HepG2 (cell line): ENCODE data around the gene UBB. TPM values are rescaled to one million over a fixed set of nuclear protein-coding genes. Genes with fewer than 3 reads are reported as not detected.
A peak's percentile ranks its signal among the peaks of the same experiment; 100 is the strongest.

Source experiments
- FOXA1 ChIP-seq, 2 experiments: fragments of 450-650 bp in 1 of 2; sonication (generic) in 1 of 2; formaldehyde crosslinking in 1 of 2; IDR thresholded peaks; 2 replicates each; pipeline versions ENCODE4 v1.4.0 to v1.6.1; 2016 to 2020; ENCODE audit warnings: missing genetic modification reagents in 1 of 2
- FOXP4 ChIP-seq: sonication (generic); formaldehyde crosslinking; IDR thresholded peaks from 2 replicates; pipeline ENCODE4 v1.4.0; 2020; ENCODE audit warnings: missing genetic modification reagents
- HMG20B ChIP-seq: conservative IDR thresholded peaks from 2 replicates; pipeline ENCODE4 v1.6.1; 2016; ENCODE audit warnings: missing genetic modification reagents, missing compliant biosample characterization
- MAFF ChIP-seq: IDR thresholded peaks from 2 replicates; pipeline ENCODE4 v1.6.1; 2011; ENCODE audit warnings: low read depth, low read length, improper control_type of control experiment
- MAFK ChIP-seq, 2 experiments: IDR thresholded peaks in 1 of 2; conservative IDR thresholded peaks in 1 of 2; 2 replicates each; pipeline ENCODE4 v1.6.1; 2011; ENCODE audit warnings: improper control_type of control experiment in 2 of 2, low read length in 2 of 2
- MIXL1 ChIP-seq: IDR thresholded peaks from 2 replicates; pipeline ENCODE4 v1.6.1; 2016
- NR2F1 ChIP-seq, 2 experiments: fragments of 450-650 bp in 1 of 2; formaldehyde crosslinking in 1 of 2; IDR thresholded peaks; 2 replicates each; pipeline versions ENCODE4 v1.5.0 to v1.6.1; 2016 to 2020; ENCODE audit warnings: mild to moderate bottlenecking in 1 of 2, missing compliant biosample characterization in 1 of 2, missing genetic modification reagents in 1 of 2, moderate library complexity in 1 of 2
- PHF20 ChIP-seq: sonication (generic); formaldehyde crosslinking; IDR thresholded peaks from 2 replicates; pipeline ENCODE4 v1.5.0; 2020; ENCODE audit warnings: mild to moderate bottlenecking, missing genetic modification reagents
- REPIN1 ChIP-seq: sonication (generic); formaldehyde crosslinking; IDR thresholded peaks from 2 replicates; pipeline ENCODE4 v1.8.0; 2022; ENCODE audit warnings: missing genetic modification reagents, low read depth, mild to moderate bottlenecking, borderline replicate concordance
- RERE ChIP-seq: IDR thresholded peaks from 2 replicates; pipeline ENCODE4 v1.6.1; 2016; ENCODE audit warnings: low read depth, missing genetic modification reagents, missing compliant biosample characterization
- TBP ChIP-seq: sonication (generic); formaldehyde crosslinking; IDR thresholded peaks from 2 replicates; pipeline ENCODE4 v1.5.0; 2020; ENCODE audit warnings: missing genetic modification reagents
- THRA ChIP-seq: sonication (generic); formaldehyde crosslinking; IDR thresholded peaks from 2 replicates; pipeline ENCODE4 v1.4.0; 2020; ENCODE audit warnings: missing genetic modification reagents, borderline replicate concordance
- U2AF1 ChIP-seq: fragments of 200-400 bp; formaldehyde crosslinking; optimal IDR thresholded peaks from 2 replicates; pipeline ENCODE3; 2017; ENCODE audit warnings: mild to moderate bottlenecking, low read depth, low read length
- ZBTB44 ChIP-seq: sonication (generic); formaldehyde crosslinking; IDR thresholded peaks from 2 replicates; pipeline ENCODE4 v1.4.0; 2020; ENCODE audit warnings: missing genetic modification reagents
- ZNF263 ChIP-seq: sonication (generic); formaldehyde crosslinking; IDR thresholded peaks from 2 replicates; pipeline ENCODE4 v1.4.0; 2020; ENCODE audit warnings: missing genetic modification reagents
- polyA plus RNA-seq, 8 experiments: library from polyadenylated mRNA; depleted of rRNA in 3 of 8; stranded (reverse) in 7 of 8; unstranded in 1 of 8; fragments of >200 nt; fragmentation: Illumina TruSeq in 4 of 8; extraction: Trizol in 4 of 8; gene quantifications; 2 replicates each; pipeline versions ENCODE4 v1.2.1 to v1.2.3, GENCODE V29; 2011 to 2016; ENCODE audit warnings: low read depth in 4 of 8, missing spikeins in 1 of 8, mixed read lengths in 1 of 8; ENCODE audit not compliant: insufficient read depth in 1 of 8
- total RNA-seq, 5 experiments: library from RNA; depleted of rRNA; stranded (reverse); fragments of >200 nt; fragmentation: Illumina TruSeq; extraction: Trizol; gene quantifications; 2 replicates each; pipeline ENCODE4 v1.2.3, GENCODE V29; 2016; ENCODE audit warnings: low read depth in 1 of 5

UBB gene
- total and polyA plus RNA-seq, 2 of the 13 experiments (the other 11 are each of a cell fraction or from before 2014, with no cell fraction given) = 1,130 to 2,066 TPM

- TF ChIP-seq MAFK (conservative IDR thresholded peaks at IDR 0.05 in 1 of 2, IDR thresholded peaks at IDR 0.05 in 1 of 2; ENCODE audit: low read length in 2 of 2) = peak; percentile 14 to 63; a peak in 3 of 4 replicates
- TF ChIP-seq ZNF263 (CRISPR knock-in tag) = no peak
- peak; percentile 75 for TF ChIP-seq FOXP4 (CRISPR knock-in tag)
- TF ChIP-seq NR2F1 (CRISPR knock-in tag; IDR thresholded peaks at IDR 0.05) = no peak
- no peak for TF ChIP-seq HMG20B (CRISPR knock-in tag)
- no peak; the same call in 1 of the 2 replicates for TF ChIP-seq MAFF
- TF ChIP-seq MIXL1 (CRISPR knock-in tag) = 0 out of 2 replicates have a peak, but pooled peaks have one; percentile 20
- no peak for TF ChIP-seq REPIN1
- no peak for TF ChIP-seq ZBTB44 (CRISPR knock-in tag)
- TF ChIP-seq FOXA1 (IDR thresholded peaks at IDR 0.05) = peak; percentile 38
- 0 out of 2 replicates have a peak, but pooled peaks have one; percentile 8 for TF ChIP-seq FOXA1 (CRISPR knock-in tag; IDR thresholded peaks at IDR 0.05)
- TF ChIP-seq TBP (CRISPR knock-in tag) = no peak
- no peak for TF ChIP-seq U2AF1
- no peak for TF ChIP-seq PHF20 (CRISPR knock-in tag)
- no peak for TF ChIP-seq THRA (CRISPR knock-in tag)
- no peak for TF ChIP-seq RERE (CRISPR knock-in tag)
These were observed 17.7 kb downstream of the UBB start (continued) for GRCh38 chr17:16398270-16399267.
